ENCODE data around the gene VAV3.

VAV3 gene

GRCh38 chr1:107588321-107588720 is 376.7 kb downstream of the VAV3 start:
- DNase-seq (ENCODE audit: low read depth), result no peak

GRCh38 chr1:107575226-107575625 is 389.8 kb downstream of the VAV3 start:
- no peak for DNase-seq (ENCODE audit: low read depth)

- no peak for DNase-seq (ENCODE audit: low read depth)
Observed at GRCh38 chr1:107574044-107574443, 390.9 kb downstream of the VAV3 start.

- DNase-seq (ENCODE audit: low read depth), result peak; percentile 5
Observed at GRCh38 chr1:107572674-107573211, 392.2 kb downstream of the VAV3 start.

GRCh38 chr1:107570768-107571167 is 394.2 kb downstream of the VAV3 start:
- DNase-seq (ENCODE audit: low read depth), result no peak

- no peak for DNase-seq (ENCODE audit: low read depth)
Observed at GRCh38 chr1:107563441-107563840, 401.5 kb downstream of the VAV3 start.

- no peak for DNase-seq (ENCODE audit: low read depth)
Observed at GRCh38 chr1:107559881-107560280, 405.1 kb downstream of the VAV3 start.

- no peak for DNase-seq (ENCODE audit: low read depth)
Observed at GRCh38 chr1:107557095-107557494, 407.9 kb downstream of the VAV3 start.

- no peak for DNase-seq (ENCODE audit: low read depth)
Observed at GRCh38 chr1:107555578-107555977, 409.4 kb downstream of the VAV3 start.

- DNase-seq (ENCODE audit: low read depth), result no peak
Observed at GRCh38 chr1:107552781-107553180, 412.2 kb downstream of the VAV3 start.

GRCh38 chr1:107551456-107551855 is 413.5 kb downstream of the VAV3 start:
- no peak for DNase-seq (ENCODE audit: low read depth)

- DNase-seq (ENCODE audit: low read depth), result no peak
Observed at GRCh38 chr1:107550358-107550757, 414.6 kb downstream of the VAV3 start.

- DNase-seq (ENCODE audit: low read depth), result no peak
Observed at GRCh38 chr1:107549152-107549810, 415.7 kb downstream of the VAV3 start.

- DNase-seq (ENCODE audit: low read depth), result no peak
Observed at GRCh38 chr1:107548276-107548675, 416.7 kb downstream of the VAV3 start.

- no peak for DNase-seq (ENCODE audit: low read depth)
Observed at GRCh38 chr1:107547363-107548155, 417.4 kb downstream of the VAV3 start.

GRCh38 chr1:107546576-107546975 is 418.4 kb downstream of the VAV3 start:
- no peak for DNase-seq (ENCODE audit: low read depth)

- DNase-seq (ENCODE audit: low read depth), result no peak
Observed at GRCh38 chr1:107545879-107546278, 419.1 kb downstream of the VAV3 start.

- DNase-seq (ENCODE audit: low read depth), result no peak
Observed at GRCh38 chr1:107545056-107545577, 419.9 kb downstream of the VAV3 start.

- no peak for DNase-seq (ENCODE audit: low read depth)
Observed at GRCh38 chr1:107544285-107544684, 420.7 kb downstream of the VAV3 start.

GRCh38 chr1:107541412-107541811 is 423.6 kb downstream of the VAV3 start:
- no peak for DNase-seq (ENCODE audit: low read depth)

- no peak for DNase-seq (ENCODE audit: low read depth)
Observed at GRCh38 chr1:107538502-107538901, 426.5 kb downstream of the VAV3 start.

- DNase-seq (ENCODE audit: low read depth), result no peak
Observed at GRCh38 chr1:107536266-107536665, 428.7 kb downstream of the VAV3 start.

- no peak for DNase-seq (ENCODE audit: low read depth)
Observed at GRCh38 chr1:107535091-107535490, 429.9 kb downstream of the VAV3 start.
